ENCODE measurements around the gene CSTF1. TPM values are rescaled to one million over a fixed set of nuclear protein-coding genes. Genes with fewer than 3 reads are reported as not detected.

Gene CSTF1
- polyA plus RNA-seq, 4 donors = 9.2 to 28.2 (median 11.3) TPM

DNA sequence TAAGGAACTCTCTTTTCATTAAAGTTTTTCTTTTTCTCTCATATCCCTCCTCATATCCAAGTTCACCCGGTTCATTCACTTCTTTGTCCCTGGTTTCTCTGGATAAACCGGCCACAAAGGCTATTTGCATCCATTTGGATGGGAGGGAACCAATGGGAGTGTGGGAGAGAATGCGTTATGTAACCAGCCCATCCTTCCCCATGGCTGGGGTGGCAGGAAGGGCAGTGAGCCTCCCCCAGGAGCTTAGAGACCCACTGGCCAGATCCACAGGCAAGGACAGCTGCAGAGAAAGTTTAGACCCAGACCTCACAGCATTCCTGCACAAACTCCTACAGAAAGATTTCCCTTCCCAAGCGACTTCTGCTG is 30.4 kb downstream of the CSTF1 start:
- FAIRE-seq (no peak), DNase-seq (no peak)
- no peaks in the 10 kb centered on the region for H3K4me1 ChIP-seq (ENCODE audit: control insufficient read depth in 3 of 3, insufficient read depth in 2 of 3, low read depth in 1 of 3, low read length in 2 of 3)
- H3K27me3 ChIP-seq (ENCODE audit: control insufficient read depth in 3 of 3, insufficient read depth in 3 of 3, low read length in 3 of 3) = no peaks in the 10 kb centered on the region
- H3K36me3 ChIP-seq (ENCODE audit: control insufficient read depth in 3 of 3, insufficient read depth in 2 of 3, low read depth in 1 of 3, low read length in 3 of 3) = no peaks in the 10 kb centered on the region
- H3K4me3 ChIP-seq (ENCODE audit: low read depth in 1 of 3, low read length in 3 of 3) = no peak overlapping the region
- peak overlapping the region in 1 of 3 donors; percentile 4 for H3K27ac ChIP-seq (ENCODE audit: low read depth in 1 of 3, low read length in 2 of 3)
- H3K9me3 ChIP-seq (ENCODE audit: control insufficient read depth in 2 of 2, insufficient read depth in 1 of 2, low read depth in 1 of 2, low read length in 1 of 2) = no peaks in the 10 kb centered on the region
- WGBS, 3 donors = 71 to 78% (median 75%) methylated on average over 4 of the region's 4 CpGs

GRCh38 chr20:56423211-56423610 is 30.8 kb downstream of the CSTF1 start:
- FAIRE-seq (no peak), DNase-seq (no peak)
- WGBS, 3 donors = 95 to 100% (median 97%) methylated on average over 1 of the region's 1 CpG
- H3K36me3 ChIP-seq (ENCODE audit: control insufficient read depth in 3 of 3, insufficient read depth in 2 of 3, low read depth in 1 of 3, low read length in 3 of 3) = no peaks in the 10 kb centered on the region
- H3K9me3 ChIP-seq (ENCODE audit: control insufficient read depth in 2 of 2, insufficient read depth in 1 of 2, low read depth in 1 of 2, low read length in 1 of 2) = no peaks in the 10 kb centered on the region
- H3K27me3 ChIP-seq (ENCODE audit: control insufficient read depth in 3 of 3, insufficient read depth in 3 of 3, low read length in 3 of 3) = no peaks in the 10 kb centered on the region
- H3K27ac ChIP-seq (ENCODE audit: low read depth in 1 of 3, low read length in 2 of 3) = no peak overlapping the region
- no peaks in the 10 kb centered on the region for H3K4me1 ChIP-seq (ENCODE audit: control insufficient read depth in 3 of 3, insufficient read depth in 2 of 3, low read depth in 1 of 3, low read length in 2 of 3)
- no peak overlapping the region for H3K4me3 ChIP-seq (ENCODE audit: low read depth in 1 of 3, low read length in 3 of 3)

DNA sequence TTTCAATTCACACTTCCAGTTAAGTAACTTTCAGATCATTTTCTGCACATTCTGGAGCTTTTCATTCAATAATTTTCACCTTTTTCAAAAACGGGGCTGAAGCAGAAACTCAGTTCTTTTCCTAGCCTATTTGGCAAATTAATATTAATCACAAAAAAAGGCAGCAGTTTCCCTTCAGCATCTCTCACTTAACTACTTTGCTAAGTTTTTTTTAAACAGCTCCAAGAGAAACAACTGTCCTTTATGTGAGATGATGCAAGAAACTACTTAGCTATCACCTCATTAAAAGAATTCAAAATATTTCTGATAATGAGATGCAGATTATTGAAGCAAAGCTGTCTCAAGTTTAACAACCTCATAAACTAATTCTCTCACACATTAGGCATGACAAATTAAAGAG is 31.4 kb downstream of the CSTF1 start:
- H3K27me3 ChIP-seq (ENCODE audit: control insufficient read depth in 3 of 3, insufficient read depth in 3 of 3, low read length in 3 of 3) = no peaks in the 10 kb centered on the region
- H3K36me3 ChIP-seq (ENCODE audit: control insufficient read depth in 3 of 3, insufficient read depth in 2 of 3, low read depth in 1 of 3, low read length in 3 of 3) = no peaks in the 10 kb centered on the region
- no peak overlapping the region for H3K4me3 ChIP-seq (ENCODE audit: low read depth in 1 of 3, low read length in 3 of 3)
- H3K4me1 ChIP-seq (ENCODE audit: control insufficient read depth in 3 of 3, insufficient read depth in 2 of 3, low read depth in 1 of 3, low read length in 2 of 3) = no peaks in the 10 kb centered on the region
- no peak for FAIRE-seq
- H3K9me3 ChIP-seq (ENCODE audit: control insufficient read depth in 2 of 2, insufficient read depth in 1 of 2, low read depth in 1 of 2, low read length in 1 of 2) = no peaks in the 10 kb centered on the region
- WGBS, 3 donors = 61 to 85% (median 76%) methylated on average over 1 of the region's 1 CpG
- no peak overlapping the region for H3K27ac ChIP-seq (ENCODE audit: low read depth in 1 of 3, low read length in 2 of 3)
- DNase-seq = no peak

DNA sequence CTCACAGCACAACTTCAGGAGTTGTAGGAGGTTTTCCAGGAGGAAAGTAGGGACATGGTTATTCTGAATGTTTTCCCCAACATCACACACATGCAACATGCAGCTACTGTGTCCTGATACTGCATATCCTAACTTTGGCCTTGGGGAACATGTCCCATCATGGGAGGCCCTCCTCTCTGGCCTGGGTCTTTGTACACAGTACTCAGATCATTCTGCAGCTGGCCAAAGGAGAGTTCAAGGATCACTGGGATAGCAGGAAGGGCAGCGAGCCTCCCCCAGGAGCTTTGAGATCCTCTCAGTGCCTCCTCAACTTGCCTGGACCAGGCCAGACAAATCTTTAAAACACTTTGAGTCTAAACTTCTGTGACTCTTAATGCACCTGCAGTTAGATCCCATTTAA is 32.5 kb downstream of the CSTF1 start:
- Histone ChIP-seq H3K36me3 (ENCODE audit: control insufficient read depth in 3 of 3, insufficient read depth in 2 of 3, low read depth in 1 of 3, low read length in 3 of 3) (no peaks in the 10 kb centered on the region), H3K27ac (ENCODE audit: low read depth in 1 of 3, low read length in 2 of 3) (no peak overlapping the region), H3K27me3 (ENCODE audit: control insufficient read depth in 3 of 3, insufficient read depth in 3 of 3, low read length in 3 of 3) (no peaks in the 10 kb centered on the region), H3K4me3 (ENCODE audit: low read depth in 1 of 3, low read length in 3 of 3) (no peak overlapping the region), H3K4me1 (ENCODE audit: control insufficient read depth in 3 of 3, insufficient read depth in 2 of 3, low read depth in 1 of 3, low read length in 2 of 3) (no peaks in the 10 kb centered on the region), H3K9me3 (ENCODE audit: control insufficient read depth in 2 of 2, insufficient read depth in 1 of 2, low read depth in 1 of 2, low read length in 1 of 2) (no peaks in the 10 kb centered on the region)
- no peak for FAIRE-seq
- 67 to 86% (median 86%) methylated on average over 1 of the region's 1 CpG for WGBS, 3 donors
- DNase-seq = no peak

DNA sequence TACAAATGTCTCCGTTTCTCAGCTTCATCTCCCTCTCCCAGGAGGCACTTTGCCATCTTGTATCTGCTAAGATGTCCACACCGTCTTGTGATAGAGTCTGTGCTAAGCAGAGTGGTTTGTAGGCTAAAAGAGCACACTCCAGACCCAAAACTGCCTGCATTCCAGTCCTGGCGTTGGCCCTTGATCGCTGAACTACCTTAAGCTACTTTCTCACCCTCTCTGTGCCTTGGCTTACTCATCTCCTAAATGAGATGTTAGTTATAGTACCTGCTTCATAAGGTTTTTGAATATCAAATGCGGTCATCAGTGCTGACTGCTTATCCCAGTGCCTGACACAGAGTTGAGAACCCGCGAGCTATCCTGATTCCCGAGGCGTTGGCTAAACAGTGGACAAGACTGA is 33.6 kb downstream of the CSTF1 start:
- WGBS, 3 donors = 92 to 93% (median 93%) methylated on average over 9 of the region's 9 CpGs
- no peak for FAIRE-seq
- DNase-seq = no peak

DNA sequence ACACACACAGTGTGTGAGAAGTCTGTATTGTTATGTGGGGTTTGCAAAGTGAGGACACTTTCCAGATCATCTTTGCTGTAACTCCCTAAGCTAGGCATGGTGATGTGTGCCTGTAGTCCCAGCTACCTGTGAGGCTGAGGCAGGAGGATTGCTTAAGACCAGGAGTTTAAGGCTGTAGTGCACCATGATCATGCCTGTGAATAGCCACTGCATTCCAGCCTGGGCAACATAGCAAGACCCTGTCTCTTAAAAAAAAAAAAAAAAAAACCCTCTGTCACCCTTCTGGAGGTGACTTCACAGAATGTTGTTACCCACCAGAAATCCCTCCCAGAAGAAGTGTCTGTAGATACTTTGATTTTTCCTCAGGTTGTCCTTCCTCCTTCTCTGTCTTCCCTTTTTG is 34.5 kb downstream of the CSTF1 start:
- Histone ChIP-seq H3K9me3 (ENCODE audit: control insufficient read depth in 2 of 2, insufficient read depth in 1 of 2, low read depth in 1 of 2, low read length in 1 of 2) (no peaks in the 10 kb centered on the region), H3K36me3 (ENCODE audit: control insufficient read depth in 3 of 3, insufficient read depth in 2 of 3, low read depth in 1 of 3, low read length in 3 of 3) (no peaks in the 10 kb centered on the region), H3K27me3 (ENCODE audit: control insufficient read depth in 3 of 3, insufficient read depth in 3 of 3, low read length in 3 of 3) (no peaks in the 10 kb centered on the region), H3K4me3 (ENCODE audit: low read depth in 1 of 3, low read length in 3 of 3) (no peak overlapping the region), H3K27ac (ENCODE audit: low read depth in 1 of 3, low read length in 2 of 3) (no peak overlapping the region), H3K4me1 (ENCODE audit: control insufficient read depth in 3 of 3, insufficient read depth in 2 of 3, low read depth in 1 of 3, low read length in 2 of 3) (no peaks in the 10 kb centered on the region)
- FAIRE-seq (no peak), DNase-seq (no peak)

More for the DNA sequence above, 33.6 kb downstream of the CSTF1 start:
- Histone ChIP-seq H3K9me3 (ENCODE audit: control insufficient read depth in 2 of 2, insufficient read depth in 1 of 2, low read depth in 1 of 2, low read length in 1 of 2) (no peaks in the 10 kb centered on the region), H3K4me1 (ENCODE audit: control insufficient read depth in 3 of 3, insufficient read depth in 2 of 3, low read depth in 1 of 3, low read length in 2 of 3) (no peaks in the 10 kb centered on the region), H3K4me3 (ENCODE audit: low read depth in 1 of 3, low read length in 3 of 3) (no peak overlapping the region), H3K27ac (ENCODE audit: low read depth in 1 of 3, low read length in 2 of 3) (no peak overlapping the region), H3K36me3 (ENCODE audit: control insufficient read depth in 3 of 3, insufficient read depth in 2 of 3, low read depth in 1 of 3, low read length in 3 of 3) (no peaks in the 10 kb centered on the region), H3K27me3 (ENCODE audit: control insufficient read depth in 3 of 3, insufficient read depth in 3 of 3, low read length in 3 of 3) (no peaks in the 10 kb centered on the region)

GRCh38 chr20:56427797-56428196 is 35.4 kb downstream of the CSTF1 start:
- Histone ChIP-seq H3K36me3 (ENCODE audit: control insufficient read depth in 3 of 3, insufficient read depth in 2 of 3, low read depth in 1 of 3, low read length in 3 of 3) (no peaks in the 10 kb centered on the region), H3K9me3 (ENCODE audit: control insufficient read depth in 2 of 2, insufficient read depth in 1 of 2, low read depth in 1 of 2, low read length in 1 of 2) (no peaks in the 10 kb centered on the region), H3K4me1 (ENCODE audit: control insufficient read depth in 3 of 3, insufficient read depth in 2 of 3, low read depth in 1 of 3, low read length in 2 of 3) (no peaks in the 10 kb centered on the region), H3K27ac (ENCODE audit: low read depth in 1 of 3, low read length in 2 of 3) (no peak overlapping the region), H3K4me3 (ENCODE audit: low read depth in 1 of 3, low read length in 3 of 3) (no peak overlapping the region), H3K27me3 (ENCODE audit: control insufficient read depth in 3 of 3, insufficient read depth in 3 of 3, low read length in 3 of 3) (no peaks in the 10 kb centered on the region)
- WGBS, 3 donors = 79 to 87% (median 85%) methylated on average over 4 of the region's 4 CpGs
- no peak for DNase-seq
- no peak for FAIRE-seq

- H3K4me3 ChIP-seq (ENCODE audit: low read depth in 1 of 3, low read length in 3 of 3) = no peak overlapping the region
- H3K4me1 ChIP-seq (ENCODE audit: control insufficient read depth in 3 of 3, insufficient read depth in 2 of 3, low read depth in 1 of 3, low read length in 2 of 3) = peaks cover 0 to 1% (median 0%) of the 10 kb centered on the region in 3 donors
- 85 to 89% (median 87%) methylated on average over 5 of the region's 5 CpGs for WGBS, 3 donors
- no peaks in the 10 kb centered on the region for H3K9me3 ChIP-seq (ENCODE audit: control insufficient read depth in 2 of 2, insufficient read depth in 1 of 2, low read depth in 1 of 2, low read length in 1 of 2)
- no peak overlapping the region for H3K27ac ChIP-seq (ENCODE audit: low read depth in 1 of 3, low read length in 2 of 3)
- DNase-seq (no peak), FAIRE-seq (no peak)
- no peaks in the 10 kb centered on the region for H3K36me3 ChIP-seq (ENCODE audit: control insufficient read depth in 3 of 3, insufficient read depth in 2 of 3, low read depth in 1 of 3, low read length in 3 of 3)
- H3K27me3 ChIP-seq (ENCODE audit: control insufficient read depth in 3 of 3, insufficient read depth in 3 of 3, low read length in 3 of 3) = no peaks in the 10 kb centered on the region
Measured at GRCh38 chr20:56428410-56428809, 36.0 kb downstream of the CSTF1 start.

GRCh38 chr20:56428881-56429280 is 36.4 kb downstream of the CSTF1 start:
- no peak overlapping the region for H3K27ac ChIP-seq (ENCODE audit: low read depth in 1 of 3, low read length in 2 of 3)
- WGBS, 3 donors = 72 to 79% (median 75%) methylated on average over 8 of the region's 8 CpGs
- H3K9me3 ChIP-seq (ENCODE audit: control insufficient read depth in 2 of 2, insufficient read depth in 1 of 2, low read depth in 1 of 2, low read length in 1 of 2) = no peaks in the 10 kb centered on the region
- no peaks in the 10 kb centered on the region for H3K27me3 ChIP-seq (ENCODE audit: control insufficient read depth in 3 of 3, insufficient read depth in 3 of 3, low read length in 3 of 3)
- FAIRE-seq (no peak), DNase-seq (no peak)
- peaks cover 0 to 5% (median 0%) of the 10 kb centered on the region in 3 donors for H3K4me1 ChIP-seq (ENCODE audit: control insufficient read depth in 3 of 3, insufficient read depth in 2 of 3, low read depth in 1 of 3, low read length in 2 of 3)
- H3K36me3 ChIP-seq (ENCODE audit: control insufficient read depth in 3 of 3, insufficient read depth in 2 of 3, low read depth in 1 of 3, low read length in 3 of 3) = no peaks in the 10 kb centered on the region
- no peak overlapping the region for H3K4me3 ChIP-seq (ENCODE audit: low read depth in 1 of 3, low read length in 3 of 3)
